HG02870 (cell line): ENCODE measurements around the gene RBMX.
"Not testable (repeated sequence)": the region's sequence is repeated elsewhere in the genome, so short reads cannot be mapped to it uniquely, and the experiment has no call there.

Source experiments
- ATAC-seq: cut with Tn5 transposase; IDR thresholded peaks from one replicate; pipeline ENCODE4 v1.9.1; 2021; ENCODE audit warnings: mild to moderate bottlenecking, moderate library complexity; ENCODE audit not compliant: unreplicated experiment

The RBMX gene

GRCh38 chrX:136879001-136879687, 1.4 kb downstream of the RBMX start:
- no peak for ATAC-seq

DNA sequence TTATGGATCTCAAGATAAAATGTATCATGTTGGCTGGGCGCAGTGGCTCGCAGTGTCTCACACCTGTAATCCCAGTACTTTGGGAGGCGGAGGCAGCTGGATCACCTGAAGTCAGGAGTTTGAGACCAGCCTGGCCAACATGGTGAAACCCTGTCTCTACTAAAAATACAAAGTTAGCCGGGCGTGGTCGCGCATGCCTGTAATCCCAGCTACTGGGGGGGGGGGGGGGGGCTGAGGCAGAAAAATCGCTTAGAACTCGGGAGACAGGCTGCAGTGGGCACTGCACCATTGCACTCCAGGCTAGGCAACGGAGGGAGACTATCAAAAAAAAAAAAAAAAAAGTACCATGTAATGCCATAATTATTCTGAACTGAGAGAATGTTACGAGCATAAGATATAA, 2.1 kb downstream of the RBMX start:
- no peak for ATAC-seq

- not testable (repeated sequence) for ATAC-seq
Measured at GRCh38 chrX:136874114-136874513, 6.4 kb downstream of the RBMX start.

DNA sequence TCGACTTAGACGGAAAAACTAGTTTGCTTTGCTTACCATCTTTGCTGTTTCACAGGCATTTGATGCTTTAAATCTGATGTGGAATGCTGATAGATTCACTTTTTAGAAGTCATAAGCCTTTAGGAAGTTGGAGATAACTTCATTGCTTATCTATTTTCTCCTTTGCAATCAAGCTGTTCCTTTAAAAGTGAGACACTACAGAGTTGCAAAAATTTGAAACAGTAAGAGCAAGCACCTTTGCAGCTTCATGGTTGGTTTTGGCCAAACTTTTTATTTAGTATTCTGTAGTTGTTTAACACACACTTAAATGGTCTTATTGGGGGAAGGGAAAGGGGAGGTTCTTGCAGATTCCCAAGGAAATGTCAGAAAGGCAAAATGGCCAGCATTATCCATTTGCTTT, 7.3 kb downstream of the RBMX start:
- ATAC-seq = not testable (repeated sequence)

DNA sequence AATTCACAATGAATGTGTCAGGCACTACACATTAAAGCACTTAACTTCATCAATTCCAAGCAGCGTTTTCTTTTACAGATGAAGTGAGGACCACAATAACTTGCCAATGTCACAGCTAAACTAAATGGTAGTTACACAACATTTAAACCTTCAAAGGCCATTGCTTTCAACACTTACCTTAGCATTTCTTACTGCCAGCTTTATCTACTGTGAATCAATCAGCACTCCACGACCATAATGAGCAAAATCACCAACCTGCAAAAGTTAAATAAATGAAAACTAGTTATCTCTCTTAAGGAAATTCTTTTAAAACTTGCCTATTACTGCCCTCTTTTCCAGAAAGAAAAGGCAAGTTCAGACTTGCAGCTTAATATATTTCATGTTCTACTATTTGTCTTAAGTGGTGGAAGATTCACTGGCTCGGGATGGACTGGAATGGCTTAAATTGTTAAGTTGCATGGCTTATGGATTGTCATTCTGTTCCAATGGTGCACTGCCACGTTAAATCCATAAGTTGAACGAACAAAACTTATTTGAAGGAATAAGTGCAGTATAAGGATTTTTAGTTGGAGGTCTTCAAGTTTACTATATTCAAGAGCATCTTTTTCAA, 8.3 kb downstream of the RBMX start:
- no peak for ATAC-seq

DNA sequence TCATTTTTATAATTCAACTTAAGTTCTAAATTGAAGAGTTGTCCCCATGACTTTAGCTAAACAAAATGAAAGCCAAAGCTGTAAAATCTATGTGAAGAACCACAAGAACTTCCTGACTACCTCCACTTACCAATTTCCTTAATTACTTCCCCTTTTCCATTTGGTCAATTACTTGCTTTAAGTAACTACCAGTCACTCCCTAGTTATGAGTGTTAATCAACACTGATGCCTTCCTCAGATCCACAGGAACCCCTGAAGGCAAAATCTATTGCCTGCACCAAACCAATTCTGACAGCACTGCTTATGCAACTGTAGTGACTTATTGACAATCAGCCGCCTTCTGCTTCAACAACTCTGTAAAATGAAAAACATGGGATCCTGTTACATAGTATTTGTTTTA, 10.5 kb downstream of the RBMX start:
- ATAC-seq = no peak

DNA sequence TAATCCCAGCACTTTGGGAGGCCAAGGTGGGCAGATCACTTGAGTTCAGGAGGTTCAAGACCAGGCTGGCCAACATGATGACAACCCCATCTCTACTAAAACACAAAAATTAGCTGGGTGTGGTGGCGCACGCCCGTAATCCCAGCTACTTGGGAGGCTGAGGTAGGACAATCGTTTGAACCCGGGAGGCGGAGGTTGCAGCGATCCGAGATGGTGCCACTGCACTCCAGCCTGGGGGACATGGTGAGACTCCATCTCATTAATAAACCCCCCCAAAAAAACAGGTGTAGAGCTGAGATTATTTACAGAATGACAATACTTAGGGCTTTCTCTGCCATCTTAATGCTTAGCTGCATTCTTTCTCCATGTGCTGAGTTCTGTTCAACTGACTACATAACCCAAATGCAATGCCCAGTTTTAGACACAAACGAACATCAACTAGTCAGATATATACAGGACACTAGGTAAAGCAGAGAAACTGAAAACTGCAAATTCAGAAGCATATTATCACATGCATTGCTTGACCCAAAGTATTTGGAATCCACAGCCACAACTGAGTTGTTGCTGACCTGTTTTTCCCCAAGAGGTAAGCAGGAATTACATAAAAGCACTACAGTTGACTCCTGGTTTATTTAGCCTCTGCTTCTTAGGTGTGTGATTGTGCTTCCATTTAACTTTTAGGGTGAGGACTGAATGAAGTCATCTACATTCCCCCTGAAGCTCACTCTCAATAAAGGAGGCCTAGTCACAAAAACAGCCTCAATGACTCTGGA, 12.1 kb downstream of the RBMX start:
- ATAC-seq = no peak

GRCh38 chrX:136867518-136867917, 13.0 kb downstream of the RBMX start:
- no peak for ATAC-seq

GRCh38 chrX:136867096-136867491, 13.4 kb downstream of the RBMX start:
- ATAC-seq = no peak

DNA sequence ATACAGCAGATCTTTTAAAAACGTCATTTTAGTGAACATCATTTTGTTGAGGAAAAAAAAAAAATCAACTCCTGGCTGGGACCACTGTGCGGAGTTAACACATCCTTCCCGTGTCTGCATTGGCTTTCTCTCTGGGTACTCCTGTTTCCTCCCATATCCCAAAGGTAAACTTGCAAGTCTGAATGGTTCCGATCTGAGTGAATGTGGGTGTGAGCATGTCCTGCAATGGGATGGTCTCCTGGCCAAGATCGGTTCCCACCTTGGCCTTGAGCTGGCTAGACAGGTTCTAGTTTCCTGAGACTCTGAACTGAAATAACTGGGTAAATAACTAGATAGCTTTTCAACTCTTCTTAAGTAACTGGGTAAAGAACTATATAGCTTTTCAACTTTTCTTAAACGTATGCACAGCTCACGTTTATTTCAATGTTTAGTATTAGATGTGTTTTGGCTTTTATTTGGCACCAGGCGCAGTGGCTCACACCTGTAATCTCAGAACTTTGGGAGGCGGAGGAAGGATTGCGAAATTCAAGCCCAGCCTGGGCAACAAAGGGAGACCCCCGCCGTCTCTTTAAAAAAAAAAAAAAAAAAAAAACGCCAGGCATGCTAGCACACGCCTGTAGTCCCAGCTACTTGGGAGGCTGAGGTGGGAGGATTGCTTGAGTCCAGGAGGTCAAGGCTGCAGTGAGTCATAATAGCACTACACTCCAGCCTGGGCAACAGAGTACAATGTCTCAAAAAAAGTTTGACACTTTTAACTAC, 14.0 kb downstream of the RBMX start:
- no peak for ATAC-seq

GRCh38 chrX:136865270-136866158, 15.0 kb downstream of the RBMX start:
- ATAC-seq = no peak

DNA sequence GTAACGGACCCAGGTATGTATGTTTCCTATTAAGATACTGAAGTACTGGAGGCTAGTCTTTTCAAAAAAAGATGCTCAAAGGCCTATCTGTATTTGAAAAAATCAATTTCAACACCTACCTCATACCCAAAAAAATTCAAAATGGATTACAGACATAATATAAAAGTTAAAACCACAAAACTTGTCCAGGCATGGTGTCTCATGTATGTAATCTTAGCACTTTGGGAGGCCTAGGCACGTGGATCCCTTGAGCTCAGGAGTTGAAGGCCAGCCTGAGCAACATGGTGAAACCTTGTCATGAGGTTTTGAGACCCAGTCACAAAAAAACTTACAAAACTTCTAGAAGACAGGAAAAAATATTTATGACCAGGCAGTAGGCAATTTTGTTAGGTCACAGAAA, 16.7 kb downstream of the RBMX start:
- ATAC-seq = no peak

DNA sequence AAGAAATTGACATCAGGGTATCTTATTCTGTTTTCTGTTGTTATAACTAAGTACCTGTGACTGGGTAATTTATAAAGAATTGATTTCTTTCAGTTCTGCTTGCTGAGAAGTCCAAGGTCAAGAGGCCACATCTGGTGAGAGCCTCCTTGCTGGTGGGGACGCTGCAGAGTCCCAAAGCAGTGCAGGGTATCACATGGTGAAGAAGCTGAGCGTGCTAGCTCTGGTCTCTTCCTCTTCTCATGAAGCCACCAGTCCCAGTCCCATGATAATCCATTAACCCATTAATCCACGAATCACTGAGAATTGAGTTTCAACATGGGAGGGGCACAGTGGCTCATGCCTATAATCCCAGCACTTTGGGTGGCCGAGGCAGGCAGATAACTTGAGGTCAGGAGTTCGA, 18.0 kb downstream of the RBMX start:
- ATAC-seq = no peak

DNA sequence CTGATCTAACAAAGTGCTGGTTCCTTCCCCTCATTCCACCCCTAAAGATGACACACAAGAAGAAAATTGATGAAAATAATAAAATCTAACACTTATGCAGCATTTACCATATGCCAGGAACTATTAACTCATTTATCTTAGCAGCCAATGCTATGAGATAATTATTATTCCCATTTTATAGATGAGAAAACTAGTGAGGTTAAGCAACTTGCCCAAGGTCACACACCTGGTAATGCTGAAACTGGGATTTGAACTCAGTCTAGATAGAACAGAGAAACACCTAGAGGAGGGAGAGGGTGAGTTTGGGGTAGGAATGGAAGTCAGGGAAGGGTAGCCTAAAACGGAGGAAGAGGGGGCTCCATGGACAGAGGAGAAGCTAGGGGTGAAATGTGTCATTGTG, 18.6 kb downstream of the RBMX start:
- ATAC-seq = no peak

DNA sequence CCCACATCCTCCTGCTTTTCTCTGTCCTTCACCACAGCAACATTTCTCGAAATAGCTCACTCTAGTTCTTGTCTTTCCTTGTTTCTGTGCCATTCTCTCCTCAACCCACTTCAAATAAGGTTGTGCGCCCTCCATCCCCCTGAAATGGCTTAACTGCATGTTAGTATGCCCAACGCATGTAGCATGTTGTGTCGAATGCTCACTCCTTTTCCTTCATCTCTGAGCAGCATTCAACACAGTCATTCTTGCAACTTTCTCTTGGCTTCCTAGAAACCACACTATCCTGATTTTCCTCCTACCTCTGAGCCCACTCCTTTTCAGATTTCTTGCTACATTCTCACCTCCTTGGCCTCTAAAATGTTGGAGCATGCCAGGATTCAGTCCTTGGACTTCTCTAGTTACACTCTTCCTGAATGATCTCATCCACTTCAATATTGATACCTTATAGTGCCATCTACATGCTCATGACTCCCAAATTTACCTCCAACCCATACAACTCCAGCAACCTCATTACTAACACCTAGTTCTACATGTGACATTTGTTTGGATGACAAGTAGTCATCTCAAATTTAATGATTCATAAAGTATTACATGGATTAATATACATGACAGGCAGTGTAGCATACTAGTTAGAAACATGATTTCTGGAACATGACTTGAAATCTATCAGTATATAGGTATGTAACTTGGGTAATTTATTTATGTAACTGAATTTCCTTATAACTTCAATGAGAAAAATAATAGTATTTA, 22.3 kb downstream of the RBMX start:
- no peak for ATAC-seq

DNA sequence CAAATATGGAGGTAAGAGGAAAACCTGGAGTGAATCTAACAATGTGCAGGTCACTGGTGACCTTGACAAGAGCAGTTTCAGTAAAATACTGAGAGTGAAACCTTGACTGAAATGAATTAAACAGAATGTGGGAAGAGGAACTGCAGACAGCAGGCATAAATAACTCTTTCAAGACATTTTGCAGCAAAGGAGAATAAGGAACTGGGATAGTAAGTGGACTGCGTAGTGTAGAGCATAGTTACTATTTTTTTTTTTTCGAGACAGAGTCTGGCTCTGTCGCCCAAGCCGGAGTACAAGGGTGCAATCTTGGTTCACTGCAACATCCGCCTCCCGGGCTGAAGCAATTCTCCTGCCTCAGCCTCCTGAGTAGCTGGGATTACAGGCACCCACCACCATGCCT, 24.0 kb downstream of the RBMX start:
- peak; percentile 73 for ATAC-seq

DNA sequence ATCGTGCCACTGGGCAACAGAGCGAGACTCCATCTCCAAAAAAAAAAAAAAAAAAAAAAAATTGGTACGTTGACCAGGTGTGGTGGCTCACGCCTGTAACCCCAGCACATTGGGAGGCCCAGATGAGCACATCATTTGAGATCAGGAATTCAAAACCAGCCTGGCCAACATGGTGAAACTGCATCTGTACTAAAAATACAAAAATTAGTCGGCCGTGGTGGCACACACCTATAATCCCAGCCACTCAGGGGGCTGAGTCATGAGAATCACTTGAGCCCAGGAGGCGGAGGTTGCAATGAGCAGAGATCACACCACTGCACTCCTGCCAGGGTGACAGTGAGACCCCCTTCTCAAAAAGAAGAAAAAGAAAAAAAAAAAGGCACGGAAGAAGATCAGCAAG, 24.5 kb downstream of the RBMX start:
- ATAC-seq = peak; percentile 7

DNA sequence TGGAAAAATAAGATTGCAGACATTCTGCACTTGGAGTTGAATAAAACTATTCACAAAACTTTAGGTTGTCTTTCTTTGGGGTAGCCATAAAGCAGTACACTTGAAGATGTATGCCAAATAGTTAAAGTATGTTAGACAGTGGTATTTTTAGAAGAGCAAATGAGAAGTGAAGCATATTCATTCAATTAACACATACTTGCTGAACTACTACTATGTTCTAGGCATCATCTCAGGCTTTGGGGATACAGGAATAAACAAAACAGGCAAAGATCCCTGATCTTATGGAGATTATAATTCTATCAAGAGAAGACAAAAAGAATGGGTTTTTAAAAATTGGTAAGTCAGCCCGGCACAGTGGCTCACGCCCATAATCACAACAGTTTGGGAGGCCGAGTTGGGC, 29.0 kb downstream of the RBMX start:
- no peak for ATAC-seq

DNA sequence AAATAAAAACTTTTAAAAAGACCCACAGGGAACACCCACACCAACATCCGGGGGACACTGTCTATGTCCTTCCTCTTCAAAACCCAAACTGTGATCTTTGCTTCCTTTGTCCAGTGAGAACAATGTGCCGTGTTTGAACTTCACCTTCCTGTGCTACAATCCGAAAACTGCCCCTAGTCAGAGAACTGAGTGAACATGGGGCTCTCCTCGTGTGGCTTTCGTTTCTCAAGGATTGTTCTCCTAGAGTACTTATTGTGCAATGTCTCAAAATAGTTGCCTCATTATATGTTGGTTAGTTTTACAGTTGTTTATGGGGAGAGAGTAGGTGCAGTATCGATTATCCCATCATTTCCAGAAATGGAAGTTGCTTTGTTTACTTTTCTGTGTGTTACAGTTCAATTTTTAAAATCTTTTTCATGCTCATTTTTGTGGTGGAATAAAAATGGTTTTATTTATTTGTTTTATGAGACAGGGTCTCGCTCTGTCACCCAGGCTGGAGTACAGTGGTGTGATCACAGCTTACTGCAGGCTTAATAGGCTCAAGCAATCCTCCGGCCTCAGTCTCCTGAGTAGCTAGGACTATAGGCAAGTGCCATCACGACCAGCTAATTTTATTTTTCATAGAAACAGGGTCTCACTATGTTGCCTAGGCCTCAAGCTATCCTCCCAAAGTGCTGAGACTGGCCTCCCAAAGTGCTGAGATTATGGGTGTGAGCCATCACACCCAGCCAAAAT, 29.9 kb downstream of the RBMX start:
- no peak for ATAC-seq
